ENCODE data around the gene FLT1.

The FLT1 gene

DNA sequence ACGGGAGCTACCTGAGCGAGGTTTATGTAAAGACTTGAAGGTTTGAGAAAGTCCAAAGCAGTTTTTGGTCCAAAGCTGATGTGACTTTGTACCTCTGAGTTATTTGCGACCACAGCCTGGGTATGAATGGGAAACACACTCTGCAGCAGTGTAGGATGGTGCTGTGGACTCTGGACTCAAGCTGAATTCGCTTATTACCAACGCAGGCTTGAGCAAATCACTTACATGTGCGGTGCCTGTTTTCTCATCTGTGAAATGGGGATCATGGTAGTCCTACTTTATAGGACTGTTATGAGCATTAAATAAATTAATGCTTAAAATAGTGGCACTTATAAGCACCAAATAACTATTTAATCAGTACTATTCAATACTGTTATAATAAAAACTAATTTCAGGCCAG lies 180.0 kb downstream of the FLT1 start:
- DNase-seq (ENCODE audit: low spot score): no peak

DNA sequence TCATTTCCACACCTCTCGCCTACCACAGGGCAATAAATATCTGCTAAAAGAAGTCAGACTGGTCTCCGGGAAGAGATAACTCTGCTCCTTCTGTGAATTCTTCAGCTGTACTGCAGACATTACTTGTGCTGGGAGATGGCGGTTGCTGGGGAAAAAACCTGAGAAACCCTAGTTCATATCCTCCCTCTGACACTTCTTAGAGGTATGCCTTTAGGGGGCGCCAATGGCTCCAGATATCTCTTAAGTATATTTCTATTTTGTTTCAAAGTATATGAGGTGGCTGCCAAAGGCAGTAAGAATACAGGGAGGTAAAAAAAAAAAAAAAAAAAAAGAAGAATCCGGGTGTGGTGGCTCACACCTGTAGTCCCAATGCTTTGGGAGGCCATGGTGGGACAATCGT lies 181.3 kb downstream of the FLT1 start:
- DNase-seq (ENCODE audit: low spot score): peak; percentile 30

DNA sequence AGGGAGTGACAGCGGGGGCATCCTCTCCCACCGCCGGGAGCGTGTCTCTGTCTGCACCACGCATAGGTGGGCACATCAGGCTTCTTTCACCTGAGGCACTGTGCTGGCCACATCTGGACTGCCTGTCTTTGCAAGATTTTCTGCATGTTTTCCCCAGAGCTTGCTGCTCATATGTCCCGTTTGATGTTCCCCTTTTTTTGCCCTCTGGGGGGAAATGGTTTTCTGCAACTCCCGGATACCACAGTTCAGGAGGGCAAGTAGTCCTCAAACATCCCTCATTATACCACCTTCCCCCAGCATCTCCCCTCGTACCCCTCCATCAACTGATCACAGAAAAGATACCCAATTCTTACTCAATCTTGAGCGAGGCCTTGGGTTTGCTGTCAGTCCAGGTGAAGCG lies 188.6 kb downstream of the FLT1 start:
- no peak for DNase-seq (ENCODE audit: low spot score)

DNA sequence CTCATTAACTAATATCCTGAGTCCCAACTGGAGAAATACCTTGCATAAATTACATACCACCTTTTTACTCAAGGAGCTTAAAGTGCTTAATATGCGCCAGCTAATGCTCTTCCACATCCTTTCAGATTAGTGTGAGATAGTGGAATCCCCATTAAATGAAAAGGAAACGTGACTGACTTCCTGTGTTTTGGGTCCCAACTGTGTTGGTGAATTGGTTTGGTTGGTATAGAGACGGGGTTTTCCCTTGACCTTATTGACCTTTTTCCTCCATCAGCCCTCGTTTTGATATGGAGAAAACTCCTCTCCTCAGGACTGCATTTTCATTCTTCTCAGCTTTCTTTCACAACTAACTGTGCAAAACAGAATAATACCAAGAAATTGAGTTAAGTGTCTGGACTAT lies 193.1 kb downstream of the FLT1 start:
- DNase-seq (ENCODE audit: low spot score): no peak

DNA sequence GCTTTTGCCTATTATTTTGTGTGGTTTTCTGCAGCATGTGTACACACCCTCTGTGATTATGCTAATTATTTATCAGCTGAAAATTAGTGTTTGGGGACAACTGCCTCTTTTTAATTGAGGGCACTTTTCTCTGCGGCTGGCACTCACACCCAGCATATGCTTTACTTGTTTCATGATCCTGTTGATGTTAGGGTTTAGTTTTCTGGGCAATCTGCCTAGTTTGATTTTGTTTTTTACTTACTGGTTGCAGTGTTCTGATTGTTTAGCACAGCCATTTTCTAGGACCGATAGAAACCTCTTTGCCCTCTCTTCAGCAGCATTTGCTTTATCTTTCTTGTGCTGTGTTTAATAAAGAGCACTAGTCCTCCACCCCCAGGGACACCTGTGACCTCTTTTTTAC lies 195.0 kb downstream of the FLT1 start:
- DNase-seq (ENCODE audit: low spot score): no peak

DNA sequence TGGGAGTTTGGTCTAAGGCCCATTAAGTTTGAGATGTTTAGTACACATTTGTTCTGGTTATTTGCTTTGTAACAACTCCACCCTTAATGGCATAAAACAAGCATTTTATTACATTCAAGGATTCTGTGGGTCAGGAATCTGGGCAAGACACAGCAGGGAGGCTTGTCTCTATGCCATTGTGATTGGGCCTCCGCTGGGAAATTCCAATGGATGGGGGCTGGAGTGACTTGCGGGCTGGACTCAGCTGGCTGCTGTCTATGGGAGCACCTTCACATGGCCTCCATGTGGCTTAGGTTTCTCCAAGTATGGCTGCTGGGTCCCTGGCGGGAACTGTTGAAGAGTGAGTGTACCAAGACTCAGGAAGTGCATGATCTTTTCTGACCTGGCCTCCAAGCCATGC lies 197.6 kb downstream of the FLT1 start:
- no peak for DNase-seq (ENCODE audit: low spot score)

DNA sequence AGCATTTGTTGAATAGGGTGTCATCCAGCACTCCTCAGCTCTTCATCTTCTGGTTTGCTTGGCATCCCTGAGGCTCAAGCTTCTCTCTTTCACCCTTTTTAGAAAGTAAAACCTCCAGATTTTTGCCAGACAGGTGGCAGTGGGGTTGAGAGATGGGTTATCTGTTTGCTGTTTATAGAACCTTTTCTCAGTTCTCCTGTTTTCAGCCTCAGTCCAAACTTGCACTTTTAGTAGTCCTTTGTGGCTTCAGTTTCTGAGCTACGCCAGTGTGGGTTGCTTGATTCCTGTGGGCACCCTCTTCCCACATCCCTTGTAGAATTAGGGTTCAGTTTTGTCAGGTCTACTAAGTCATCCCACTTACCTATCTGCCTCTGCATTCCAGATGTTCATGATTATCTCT lies 208.7 kb downstream of the FLT1 start:
- no peak for DNase-seq (ENCODE audit: low spot score)

DNA sequence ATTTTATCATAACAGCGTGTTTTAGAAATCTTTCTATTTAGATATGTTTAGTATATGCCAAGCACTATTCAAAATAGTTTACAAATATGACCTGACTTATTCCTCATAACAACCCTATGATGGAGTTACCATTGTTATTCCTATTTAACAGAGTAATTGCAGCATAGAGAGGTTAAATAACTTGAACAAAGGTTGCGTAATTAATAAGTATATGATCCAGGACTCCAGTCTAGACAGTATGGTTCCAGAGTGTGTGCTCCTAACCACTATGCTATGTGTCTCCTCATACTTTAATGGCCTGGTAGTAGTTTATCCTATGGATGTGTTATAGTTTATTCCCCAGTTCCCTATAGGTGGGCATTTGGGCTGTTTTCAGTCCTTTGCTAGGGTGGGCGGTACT lies 211.3 kb downstream of the FLT1 start:
- DNase-seq (ENCODE audit: low spot score): no peak

DNA sequence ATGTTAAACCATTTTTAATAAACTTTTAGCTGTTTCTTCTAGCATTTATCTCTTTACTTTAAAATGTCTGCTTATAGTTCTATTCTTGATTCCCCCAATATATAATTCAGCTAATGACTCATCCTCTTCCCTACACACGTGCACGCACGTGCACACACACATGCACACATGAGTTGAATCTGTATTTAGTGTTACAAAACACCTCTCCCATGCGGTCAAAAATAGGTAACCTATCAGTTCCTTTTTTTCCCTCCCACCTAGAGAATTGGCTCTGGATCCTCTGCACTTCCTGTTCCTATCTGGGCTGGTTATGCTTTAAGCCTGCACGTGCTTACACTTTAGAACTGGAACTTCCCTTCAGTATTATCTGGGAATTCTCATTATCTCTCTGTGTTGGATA lies 212.5 kb downstream of the FLT1 start:
- no peak for DNase-seq (ENCODE audit: low spot score)

DNA sequence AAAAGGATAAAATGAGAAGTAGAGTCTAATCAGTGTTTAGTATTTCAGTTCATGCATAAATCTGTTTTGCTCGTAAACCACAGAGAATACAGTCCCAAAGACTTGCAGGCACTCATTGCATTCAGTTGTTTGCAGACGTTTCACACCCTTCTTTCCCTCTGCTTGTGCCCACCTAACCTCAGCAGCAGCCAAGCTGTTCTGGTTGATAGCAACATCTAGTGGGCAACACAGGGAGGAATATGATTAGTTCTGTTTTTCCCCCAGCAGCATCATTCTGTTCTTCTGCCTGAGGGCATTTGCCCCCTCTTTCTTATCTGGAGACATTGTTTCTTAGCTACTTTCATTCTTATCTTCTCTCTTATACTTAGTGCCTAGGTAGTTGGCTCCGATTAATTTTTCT lies 221.0 kb downstream of the FLT1 start:
- no peak for DNase-seq (ENCODE audit: low spot score)

DNA sequence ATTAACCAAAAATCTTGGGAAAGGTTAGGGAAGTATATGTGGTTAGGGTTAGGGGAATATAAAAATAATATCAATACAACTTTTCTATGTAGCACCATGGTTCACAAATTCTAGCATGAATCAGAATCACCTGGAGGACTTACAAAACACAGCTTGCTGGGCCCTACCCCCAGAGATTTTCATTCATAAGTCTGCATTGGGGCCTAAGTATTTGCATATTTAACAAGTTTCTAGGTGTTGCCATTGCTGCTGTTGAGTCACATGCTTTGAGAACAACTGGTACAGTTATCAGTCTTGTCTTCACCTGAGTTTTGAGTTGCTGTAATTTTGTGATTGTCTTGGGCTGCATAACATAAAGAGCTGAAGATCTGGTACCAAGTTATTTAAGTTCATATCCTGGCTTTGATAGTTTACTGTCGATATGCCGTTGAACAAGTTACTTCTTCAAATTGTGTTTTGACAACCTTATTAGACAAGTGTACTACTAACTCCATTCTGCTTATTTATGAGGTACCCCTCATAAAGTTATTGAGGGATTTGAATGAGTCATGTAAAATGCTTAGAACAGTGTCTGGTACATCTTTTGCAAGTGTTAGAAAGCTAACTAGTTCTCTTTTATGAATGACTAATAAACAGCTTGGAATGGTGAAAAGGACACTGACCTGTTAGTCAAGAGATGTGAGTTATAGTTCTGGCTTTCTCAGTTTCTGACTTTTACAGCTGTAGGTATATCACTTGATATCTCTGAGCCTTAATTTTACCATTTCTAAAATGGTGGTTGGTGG lies 223.7 kb downstream of the FLT1 start:
- DNase-seq (ENCODE audit: low spot score): no peak

DNA sequence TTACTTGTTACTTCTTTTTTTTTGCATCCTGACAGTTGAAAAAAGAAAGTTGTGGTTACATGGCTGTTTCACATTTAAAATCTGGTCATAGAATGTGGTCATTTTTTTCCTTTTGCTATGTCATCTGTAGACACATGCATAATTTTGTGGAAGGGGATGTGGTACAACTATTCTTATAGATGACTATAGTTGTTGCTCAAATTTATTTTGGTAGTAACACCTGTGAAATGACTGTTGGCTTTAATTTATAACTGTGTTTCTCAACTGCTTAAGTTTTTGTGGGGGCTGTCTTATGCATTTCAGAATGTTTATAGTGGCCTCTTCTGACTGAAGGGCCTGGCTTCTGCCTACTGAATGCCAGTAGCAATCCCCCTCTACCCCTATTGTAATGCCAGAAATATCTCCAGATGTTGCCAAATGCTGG lies 226.1 kb downstream of the FLT1 start:
- DNase-seq (ENCODE audit: low spot score): no peak

DNA sequence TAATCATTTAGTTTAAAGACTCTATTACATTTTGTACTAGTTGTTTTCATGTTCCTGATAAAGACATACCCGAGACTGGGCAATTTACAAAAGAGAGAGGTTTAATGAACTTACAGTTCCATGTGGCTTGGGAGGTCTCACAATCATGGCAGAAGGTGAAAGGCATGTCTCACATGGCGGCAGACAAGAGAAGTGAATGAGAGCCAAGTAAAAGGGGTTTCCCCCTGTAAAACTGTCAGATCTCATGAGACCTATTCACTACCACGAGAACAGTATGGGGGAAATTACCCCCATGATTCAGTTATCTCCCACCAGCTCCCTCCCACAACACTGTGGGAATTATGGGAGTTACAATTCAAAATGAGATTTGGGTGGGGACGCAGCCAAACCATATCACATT lies 227.4 kb downstream of the FLT1 start:
- no peak for DNase-seq (ENCODE audit: low spot score)

DNA sequence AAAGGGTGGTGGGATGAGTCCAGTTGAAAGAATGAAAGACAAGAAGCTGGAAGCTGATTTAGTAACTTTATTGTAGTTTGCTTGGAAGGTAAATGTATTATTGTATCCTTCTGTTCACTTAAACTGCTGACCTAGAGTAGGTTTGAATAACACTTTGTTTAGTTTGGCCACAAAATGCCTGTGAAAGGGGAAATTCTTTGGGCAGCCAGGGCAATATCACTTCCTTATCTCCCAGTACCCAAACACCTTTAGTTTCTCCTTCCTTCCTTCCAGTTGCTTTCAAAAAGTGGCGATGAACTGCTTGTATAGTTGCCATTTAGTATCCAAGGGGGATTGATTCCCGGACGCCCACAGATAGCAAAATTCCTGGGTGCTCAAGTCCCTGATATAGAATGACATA lies 236.5 kb downstream of the FLT1 start:
- no peak for DNase-seq (ENCODE audit: low spot score)

DNA sequence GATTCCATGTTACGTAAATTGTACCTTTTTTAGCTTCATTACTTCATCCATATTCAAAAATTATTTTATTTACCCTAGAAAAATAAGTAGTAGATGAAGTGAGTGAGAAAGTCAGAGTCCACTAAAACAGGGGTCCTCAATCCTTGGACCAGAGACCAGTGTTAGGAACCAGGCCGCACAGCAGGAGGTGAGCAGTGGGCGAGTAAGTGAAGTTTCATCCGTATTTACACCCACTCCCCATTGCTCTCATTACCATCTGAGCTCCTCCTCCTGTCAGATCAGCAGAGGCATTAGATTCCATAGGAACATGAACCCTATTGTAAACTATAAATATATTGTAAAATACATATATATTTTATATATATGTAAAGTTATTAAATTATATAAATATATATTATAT lies 237.6 kb downstream of the FLT1 start:
- no peak for DNase-seq (ENCODE audit: low spot score)

DNA sequence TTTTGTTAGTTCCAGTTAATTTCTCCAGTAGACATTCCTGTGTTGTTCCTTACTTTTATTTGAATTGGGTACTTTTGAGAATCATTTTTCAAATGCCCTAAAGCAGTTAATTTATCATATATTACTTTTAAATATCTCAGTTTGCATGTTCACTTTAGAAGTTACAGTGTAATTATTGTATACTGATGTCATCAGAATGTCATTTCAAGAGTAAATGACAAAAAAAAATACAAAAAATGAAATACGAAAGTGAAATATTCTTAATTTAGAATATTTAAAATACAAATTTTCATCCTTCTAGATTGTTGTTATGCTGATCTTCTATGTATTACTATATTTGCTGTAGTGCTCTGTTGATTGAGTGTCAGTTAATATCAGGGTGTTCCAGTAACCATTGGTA lies 242.4 kb downstream of the FLT1 start:
- DNase-seq (ENCODE audit: low spot score): no peak

DNA sequence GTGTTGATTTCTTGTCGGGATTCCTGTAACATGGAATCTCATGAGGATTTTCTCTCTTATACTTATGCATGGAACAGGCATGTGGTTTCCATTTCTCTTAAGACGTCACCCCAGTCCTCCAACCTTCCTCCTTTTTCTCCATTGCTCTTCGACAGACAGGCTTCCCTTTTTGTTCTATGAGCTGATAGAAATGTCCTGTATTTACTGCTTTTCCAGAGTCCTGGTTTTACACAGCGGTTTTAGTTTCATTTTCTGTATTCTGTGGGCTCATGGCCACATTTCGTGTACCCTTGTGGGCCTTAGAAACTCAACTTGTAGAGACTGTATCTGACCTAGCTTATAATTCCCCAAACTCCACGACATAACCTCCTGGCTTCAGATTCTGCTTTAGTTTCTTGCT lies 243.5 kb downstream of the FLT1 start:
- DNase-seq (ENCODE audit: low spot score): no peak

DNA sequence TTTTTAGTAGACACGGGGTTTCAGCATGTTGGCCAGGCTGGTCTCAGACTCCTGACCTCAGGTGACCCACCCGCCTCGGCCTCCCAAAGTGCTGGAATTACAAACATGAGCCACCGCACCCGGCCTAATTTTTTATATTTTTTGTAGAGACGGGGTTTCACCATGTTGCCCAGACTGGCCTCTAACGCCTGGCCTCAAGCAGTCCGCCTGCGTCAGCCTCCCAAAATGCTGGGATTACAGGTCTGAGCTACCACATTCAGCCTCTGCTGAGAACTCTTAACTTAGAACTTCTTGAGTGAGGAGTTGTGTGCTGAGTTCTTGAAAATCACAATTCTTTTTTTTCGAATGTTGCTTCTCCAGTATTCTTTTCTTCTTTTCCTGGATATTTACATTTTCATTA lies 244.4 kb downstream of the FLT1 start:
- no peak for DNase-seq (ENCODE audit: low spot score)
